GM12891 (cell line): ENCODE measurements around the gene DOCK7.

Experiments used
- PAX5 ChIP-seq: IDR thresholded peaks from 2 replicates; pipeline ENCODE4 v1.6.1; 2011; ENCODE audit warnings: low read length, moderate library complexity, mild to moderate bottlenecking; ENCODE audit not compliant: insufficient read depth, severe bottlenecking
- POLR2A ChIP-seq: IDR thresholded peaks from 2 replicates; pipeline ENCODE4 v1.6.1; 2011; ENCODE audit warnings: low read depth, low read length, control low read depth
- POLR2AphosphoS5 ChIP-seq: IDR thresholded peaks from 2 replicates; pipeline ENCODE4 v1.6.1; 2011; ENCODE audit warnings: low read depth, low read length, control low read depth
- POU2F2 ChIP-seq: IDR thresholded peaks from 2 replicates; pipeline ENCODE4 v1.6.1; 2011; ENCODE audit warnings: low read depth, mild to moderate bottlenecking, control low read depth, low read length, moderate library complexity
- SPI1 ChIP-seq: IDR thresholded peaks from 2 replicates; pipeline ENCODE4 v1.6.1; 2011; ENCODE audit warnings: low read depth, low read length, control low read depth
- TAF1 ChIP-seq: IDR thresholded peaks from 2 replicates; pipeline ENCODE4 v1.6.1; 2011; ENCODE audit warnings: low read depth, low read length, control low read depth

DNA sequence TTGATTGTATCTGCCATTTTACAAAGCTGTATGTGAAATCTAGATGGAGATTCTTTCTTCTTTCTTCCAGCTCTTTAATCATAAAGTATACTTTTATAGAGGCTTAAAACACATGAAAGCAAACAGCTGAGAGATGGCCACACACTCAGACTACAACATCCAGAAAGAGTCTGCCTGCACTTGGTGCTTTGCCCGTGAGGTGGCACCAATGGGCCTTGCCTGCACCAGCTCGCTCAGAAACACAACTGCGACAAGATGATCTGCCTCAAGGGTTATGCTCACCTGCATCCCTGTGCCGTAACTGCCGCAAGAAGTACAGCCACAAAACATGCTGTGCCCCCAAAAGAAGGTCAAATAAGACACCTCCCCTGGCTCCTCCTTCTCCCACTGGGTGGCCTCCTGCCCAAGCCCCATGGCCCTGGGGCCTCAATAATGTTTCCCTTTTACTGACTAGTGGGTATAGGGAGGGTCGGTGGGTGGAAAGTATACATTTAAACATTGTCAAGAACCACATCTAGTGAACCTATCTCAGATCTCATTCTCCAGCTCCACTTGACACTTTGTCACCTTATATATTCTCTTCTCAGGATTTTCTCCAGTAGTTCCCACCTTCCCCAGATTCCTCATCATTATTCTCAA lies 157.6 kb downstream of the DOCK7 start:
- no peak for TF ChIP-seq POLR2A
- no peak for TF ChIP-seq POLR2AphosphoS5
- TF ChIP-seq TAF1, result no peak
- no peak for TF ChIP-seq PAX5
- no peak for TF ChIP-seq POU2F2
- no peak for TF ChIP-seq SPI1
